IPS-NIHi11 (cell line): ENCODE measurements around the gene DPAGT1.
"Not testable (repeated sequence)": the region's sequence is repeated elsewhere in the genome, so short reads cannot be mapped to it uniquely, and the experiment has no call there.

Source experiments
- DNase-seq: peaks from one replicate; pipeline ENCODE4 v3.0.0; 2012; ENCODE audit warnings: mixed read lengths, low spot score

Gene DPAGT1

GRCh38 chr11:119101759-119102423 is at the start of gene DPAGT1:
Gene DPAGT1 (minus strand): TSS chr11:119101853. CDS start chr11:119101655, 198 bp downstream.
- DNase-seq, result peak; percentile 79

GRCh38 chr11:119149786-119150275 is 48.2 kb upstream of the DPAGT1 start:
- no peak for DNase-seq

- peak; percentile 66 for DNase-seq
These were observed 47.5 kb upstream of the DPAGT1 start, which contains the start of gene ABCG4 for GRCh38 chr11:119149018-119149785. Gene ABCG4 (plus strand): TSS chr11:119149052. CDS start chr11:119149966, 914 bp downstream.

GRCh38 chr11:119148720-119149017 is 47.0 kb upstream of the DPAGT1 start:
- DNase-seq, result no peak

GRCh38 chr11:119147604-119148333 is 46.1 kb upstream of the DPAGT1 start:
- DNase-seq, result no peak

- DNase-seq, result no peak
These were observed 43.9 kb upstream of the DPAGT1 start for GRCh38 chr11:119145551-119145950.

- peak; percentile 92 for DNase-seq
These were observed 43.3 kb upstream of the DPAGT1 start for GRCh38 chr11:119144825-119145486.

GRCh38 chr11:119139276-119139675 is 37.6 kb upstream of the DPAGT1 start:
- DNase-seq, result not testable (repeated sequence)

- peak; percentile 67 for DNase-seq
These were observed 32.8 kb upstream of the DPAGT1 start for GRCh38 chr11:119134389-119134978.

GRCh38 chr11:119130662-119131061 is 29.0 kb upstream of the DPAGT1 start:
- no peak for DNase-seq

- DNase-seq, result no peak
These were observed 25.1 kb upstream of the DPAGT1 start for GRCh38 chr11:119126675-119127268.

GRCh38 chr11:119125821-119126220 is 24.2 kb upstream of the DPAGT1 start:
- DNase-seq, result no peak

GRCh38 chr11:119121811-119122124 is 20.1 kb upstream of the DPAGT1 start:
- DNase-seq, result no peak

- peak; percentile 99 for DNase-seq
These were observed 19.6 kb upstream of the DPAGT1 start, which contains the start of gene HINFP for GRCh38 chr11:119121008-119121810. Gene HINFP (plus strand): TSS chr11:119121580. CDS start chr11:119126945, 5,365 bp downstream.

- no peak for DNase-seq
These were observed 19.0 kb upstream of the DPAGT1 start for GRCh38 chr11:119120639-119121007.

GRCh38 chr11:119118946-119119345 is 17.3 kb upstream of the DPAGT1 start:
- no peak for DNase-seq

- DNase-seq, result no peak
These were observed 16.6 kb upstream of the DPAGT1 start for GRCh38 chr11:119118227-119118626.

GRCh38 chr11:119117004-119117706 is 15.5 kb upstream of the DPAGT1 start:
- DNase-seq, result no peak

- DNase-seq, result no peak
These were observed 14.9 kb upstream of the DPAGT1 start for GRCh38 chr11:119116601-119117000.

GRCh38 chr11:119116235-119116594 is 14.6 kb upstream of the DPAGT1 start:
- DNase-seq, result no peak
